AG04449 (cell line): ENCODE data around the gene S100A8.

ENCODE experiments used
- CTCF ChIA-PET: fragments of 350-600 bp; formaldehyde crosslinking; extraction: SDS; loops from one replicate; lab custom pipeline; 2021; ENCODE audit warnings: antibody characterized with exemption; lab: Yijun Ruan, JAX
- POLR2A ChIA-PET: fragments of 400-600, 350-600 bp; formaldehyde crosslinking; extraction: SDS; loops from one replicate; lab custom pipeline; 2020; ENCODE audit warnings: antibody characterized with exemption, inconsistent platforms; lab: Yijun Ruan, JAX
- DNase-seq: peaks from one replicate; pipeline ENCODE4 v3.0.0-alpha.2; 2010; ENCODE audit warnings: low read depth, low spot score
- H3K4me3 ChIP-seq: 2 replicates; pipeline ENCODE4 v1.5.1; 2011; ENCODE audit warnings: low read depth, mild to moderate bottlenecking, control low read depth, low read length
- CTCF ChIP-seq: IDR thresholded peaks from one replicate; pipeline ENCODE4 v1.5.1; 2011; ENCODE audit warnings: mild to moderate bottlenecking, moderate library complexity, low read length, control low read depth, inconsistent platforms; ENCODE audit not compliant: insufficient read depth; ENCODE audit errors: missing control alignments

Gene S100A8

GRCh38 chr1:153432874-153433681, 42.2 kb upstream of the S100A8 start:
- TF ChIP-seq CTCF = no peak
- DNase-seq = no peak
- no peak overlapping the region for H3K4me3 ChIP-seq
- ChIA-PET CTCF (no interaction called here), POLR2A (no interaction called here)

- no peak for TF ChIP-seq CTCF
- no peak for DNase-seq
- POLR2A ChIA-PET = no interaction called here
- H3K4me3 ChIP-seq = no peak overlapping the region
- CTCF ChIA-PET = no interaction called here
These were observed 41.1 kb upstream of the S100A8 start for GRCh38 chr1:153431928-153432327.

GRCh38 chr1:153431427-153431826, 40.6 kb upstream of the S100A8 start:
- no peak for TF ChIP-seq CTCF
- ChIA-PET CTCF (no interaction called here), POLR2A (no interaction called here)
- DNase-seq = no peak
- no peak overlapping the region for H3K4me3 ChIP-seq

- DNase-seq = no peak
- TF ChIP-seq CTCF = no peak
- CTCF ChIA-PET = no interaction called here
- POLR2A ChIA-PET = no interaction called here
- no peak overlapping the region for H3K4me3 ChIP-seq
These were observed 40.1 kb upstream of the S100A8 start for GRCh38 chr1:153431002-153431401.

GRCh38 chr1:153430561-153430960, 39.7 kb upstream of the S100A8 start:
- no peak for DNase-seq
- TF ChIP-seq CTCF = no peak
- H3K4me3 ChIP-seq = no peak overlapping the region
- ChIA-PET CTCF (no interaction called here), POLR2A (no interaction called here)

- CTCF ChIA-PET = no interaction called here
- POLR2A ChIA-PET = no interaction called here
- DNase-seq = no peak
- no peak overlapping the region for H3K4me3 ChIP-seq
- TF ChIP-seq CTCF = no peak
These were observed 39.3 kb upstream of the S100A8 start for GRCh38 chr1:153430166-153430553.
